GM19239 (cell line): Measurements from ENCODE around the gene CNFN.

ENCODE experiments used
- DNase-seq: peaks from one replicate; pipeline ENCODE4 v3.0.0; 2011; ENCODE audit warnings: low spot score; ENCODE audit not compliant: insufficient read length
- FAIRE-seq: peaks from 2 replicates; lab custom pipeline; 2011; peaks lifted over from hg19 to GRCh38; lab: Jason Lieb, UNC

Gene CNFN

DNA sequence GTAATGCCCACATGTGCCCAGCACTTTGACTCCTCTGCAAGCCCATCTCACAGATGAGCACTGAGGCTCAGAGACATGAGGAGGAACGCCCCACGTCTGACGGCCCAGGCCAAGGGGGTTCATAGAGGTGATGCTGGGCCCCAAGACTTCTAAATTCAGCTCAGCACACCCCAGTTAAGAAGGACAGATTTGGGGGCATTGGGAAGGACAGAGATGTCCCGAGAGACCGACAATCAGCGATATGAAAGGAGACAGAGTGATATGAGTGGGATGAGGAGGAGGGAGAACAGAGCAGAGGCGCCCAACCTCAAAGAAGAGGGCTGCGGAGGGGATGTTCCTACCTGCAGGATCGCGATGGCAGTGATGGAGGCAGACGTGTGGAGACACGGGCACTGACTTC lies at the start of gene CNFN:
CNFN (minus strand) TSS at position 399 of the 400 bp plus-strand sequence. CDS start 1,260 bp downstream, outside the sequence.
- FAIRE-seq (no peak), DNase-seq (no peak)

DNA sequence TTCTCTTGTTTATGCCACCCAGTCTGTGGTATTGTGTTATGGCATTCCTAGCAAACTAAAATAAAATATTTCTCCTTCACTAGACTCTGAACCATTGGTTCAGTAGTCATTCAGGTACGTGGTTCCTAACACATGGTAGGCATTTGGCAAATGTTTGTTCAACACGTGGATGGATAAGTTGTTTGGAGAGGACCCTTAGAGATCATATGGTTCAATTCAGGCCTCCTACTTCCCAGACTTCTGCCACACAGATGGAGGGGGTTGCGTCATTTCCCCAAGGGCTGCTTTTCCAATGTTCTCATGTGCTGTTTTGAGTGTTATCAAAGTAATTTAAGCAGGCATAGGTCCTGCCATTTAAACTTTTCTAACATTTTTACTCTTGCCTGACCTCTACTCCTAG lies 45.9 kb upstream of the CNFN start:
- FAIRE-seq (no peak), DNase-seq (no peak)

DNA sequence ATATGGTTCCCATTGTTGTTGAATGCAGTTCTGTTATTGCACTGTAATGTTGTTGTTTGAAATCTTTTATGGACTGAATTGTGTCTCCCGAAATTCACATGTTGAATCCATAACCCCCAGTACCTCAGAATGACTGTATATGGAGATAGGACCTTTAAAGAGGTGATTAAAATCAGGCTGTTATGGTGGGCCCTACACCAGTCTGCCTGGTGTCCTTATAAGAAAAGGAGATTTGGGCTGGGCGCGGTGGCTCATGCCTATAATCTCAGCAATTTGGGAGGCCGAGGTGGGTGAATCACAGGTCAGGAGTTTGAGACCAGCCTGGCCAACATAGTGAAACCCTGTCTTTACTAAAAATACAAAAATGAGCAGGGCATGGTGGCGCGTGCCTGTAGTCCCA lies 45.2 kb upstream of the CNFN start:
- DNase-seq (no peak), FAIRE-seq (no peak)

DNA sequence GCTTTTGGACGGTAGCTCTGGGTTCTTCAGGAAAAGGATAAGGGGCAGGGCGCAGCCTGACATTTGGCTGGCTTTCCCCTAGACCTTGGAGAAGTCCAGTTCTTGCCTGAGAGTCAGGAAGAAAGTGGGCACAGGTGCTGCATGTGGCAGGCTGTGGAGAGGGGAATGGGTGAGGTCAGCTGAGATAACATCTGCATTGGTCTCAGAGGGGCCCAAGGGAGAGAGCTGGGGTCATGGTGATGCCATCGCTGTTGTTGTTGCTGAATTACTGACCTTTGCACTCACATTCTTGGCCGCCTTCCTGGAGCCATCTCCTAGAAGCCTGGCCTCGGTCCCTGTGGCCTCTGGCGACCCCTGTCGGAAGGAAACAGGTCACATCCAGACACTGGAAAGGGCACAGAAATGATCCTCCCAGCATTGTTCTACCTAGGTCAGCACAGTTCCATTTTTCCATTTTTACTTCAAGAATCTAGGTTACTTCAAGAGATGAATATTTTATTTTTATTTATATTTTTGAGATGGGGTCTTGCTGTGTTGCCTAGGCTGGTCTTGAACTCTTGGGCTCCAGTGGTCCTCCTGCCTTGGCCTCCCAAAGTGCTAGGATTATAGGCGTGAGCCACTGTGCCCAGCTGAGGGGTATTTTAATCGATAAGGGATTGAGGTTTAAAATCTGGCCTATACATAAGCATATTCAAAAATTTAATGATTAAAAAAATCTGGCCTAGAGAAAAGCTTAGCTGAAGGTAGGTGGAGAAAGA lies 43.6 kb upstream of the CNFN start:
- no peak for DNase-seq
- peak; percentile 86 for FAIRE-seq

GRCh38 chr19:42431486-42431885 lies 41.4 kb upstream of the CNFN start:
- no peak for FAIRE-seq
- DNase-seq = no peak

DNA sequence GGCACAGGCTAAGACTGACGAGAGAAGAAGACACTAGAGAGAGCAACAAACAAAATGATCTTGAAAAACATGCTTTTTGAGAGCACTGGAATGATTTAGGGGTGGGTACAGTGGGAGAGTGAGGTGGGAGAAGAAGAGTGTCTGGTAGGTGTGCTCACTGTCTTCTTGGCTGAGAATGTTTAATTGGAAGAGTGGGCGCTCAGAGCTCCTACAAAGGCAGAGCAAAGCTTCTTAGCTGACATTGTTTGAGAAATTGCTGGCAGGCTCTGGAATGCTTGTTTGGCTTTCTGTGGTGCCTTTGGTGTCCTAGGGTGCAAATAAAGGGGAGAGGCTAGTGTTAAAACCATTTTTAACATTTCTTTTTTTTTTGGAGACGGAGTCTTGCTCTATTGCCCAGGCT lies 38.6 kb upstream of the CNFN start:
- DNase-seq (no peak), FAIRE-seq (no peak)

DNA sequence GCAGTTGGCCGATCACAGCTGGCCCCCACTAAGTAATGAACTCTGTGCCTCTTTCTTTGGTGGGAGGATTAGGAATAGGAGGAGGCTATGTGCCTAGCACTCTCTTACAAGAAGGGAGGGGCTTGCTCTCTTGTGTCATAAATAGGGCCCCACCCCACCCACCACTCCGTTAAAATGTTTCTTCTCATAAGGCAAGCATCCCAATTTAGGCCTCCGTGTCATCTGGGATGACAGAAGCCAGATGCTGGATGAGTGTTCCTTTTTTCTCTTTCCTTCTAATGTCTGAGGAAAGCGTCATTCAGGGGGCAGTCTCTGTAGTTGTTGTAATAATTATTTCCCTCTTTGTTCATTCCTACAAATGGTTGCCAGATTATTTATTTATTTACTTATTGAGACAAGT lies 37.2 kb upstream of the CNFN start, which contains the start of gene LIPE:
LIPE (minus strand) TSS at position 76 of the 400 bp plus-strand sequence. CDS start 239 bp downstream, outside the sequence.
- DNase-seq (no peak), FAIRE-seq (no peak)

DNA sequence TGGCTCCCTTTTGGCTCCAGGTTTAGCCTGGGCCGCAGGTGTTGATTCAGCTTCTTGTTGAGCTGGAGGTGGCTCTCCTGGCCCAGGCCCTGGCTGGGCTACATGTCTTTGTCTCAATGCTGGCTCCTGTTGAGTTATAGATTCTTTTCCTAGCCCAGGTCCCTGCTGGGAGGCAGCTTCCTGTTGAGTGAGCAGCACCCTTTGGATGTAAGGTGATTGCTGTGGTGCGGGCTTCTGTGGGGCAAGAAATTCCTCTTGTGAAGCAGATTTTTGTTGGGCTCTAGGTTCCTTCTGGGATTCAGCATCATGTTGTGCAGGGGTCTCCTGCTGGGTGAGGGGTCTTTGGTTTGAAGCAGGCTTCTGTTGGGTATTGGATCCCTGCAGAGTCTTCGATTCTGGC lies 36.5 kb upstream of the CNFN start:
- no peak for DNase-seq
- FAIRE-seq = no peak

DNA sequence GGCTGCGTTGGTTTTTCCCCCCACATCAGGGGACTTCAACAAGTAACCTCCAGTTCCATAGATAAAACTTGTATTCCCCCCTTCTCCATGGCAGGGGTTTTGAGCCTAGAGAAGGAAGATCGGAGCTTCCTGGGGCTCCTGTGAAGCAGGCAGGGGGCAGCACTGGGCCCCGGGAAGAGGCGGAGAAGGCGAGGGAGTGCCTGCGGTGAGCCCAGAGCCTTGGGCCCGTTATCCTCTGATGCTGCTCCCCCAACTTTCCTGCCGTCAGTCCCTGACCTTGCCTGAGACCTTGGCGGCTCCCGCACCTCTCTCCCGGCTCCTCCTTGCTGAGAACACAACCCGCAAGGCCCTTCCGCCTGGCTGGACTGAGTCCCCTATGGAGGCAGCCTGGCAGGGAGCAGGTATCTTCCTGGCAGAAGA lies 34.6 kb upstream of the CNFN start:
- FAIRE-seq (no peak), DNase-seq (no peak)

DNA sequence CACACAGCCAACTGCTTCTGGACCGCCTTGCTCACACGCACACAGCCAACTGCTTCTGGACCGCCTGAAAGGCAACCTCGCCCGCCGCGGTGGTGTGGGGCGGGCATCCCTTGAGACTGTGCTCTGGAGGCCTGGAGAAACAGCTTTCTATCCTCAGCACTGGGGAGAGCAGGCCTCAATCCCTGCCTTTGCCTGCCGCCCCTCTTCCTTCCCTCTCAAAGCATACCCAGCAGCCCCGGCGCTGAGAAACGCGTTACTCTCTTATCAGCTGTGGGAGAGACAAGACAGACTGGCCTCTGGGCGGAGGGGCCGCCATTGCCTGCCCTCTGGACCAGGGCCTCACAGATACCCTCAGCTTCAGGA lies 34.2 kb upstream of the CNFN start:
- DNase-seq (no peak), FAIRE-seq (no peak)

DNA sequence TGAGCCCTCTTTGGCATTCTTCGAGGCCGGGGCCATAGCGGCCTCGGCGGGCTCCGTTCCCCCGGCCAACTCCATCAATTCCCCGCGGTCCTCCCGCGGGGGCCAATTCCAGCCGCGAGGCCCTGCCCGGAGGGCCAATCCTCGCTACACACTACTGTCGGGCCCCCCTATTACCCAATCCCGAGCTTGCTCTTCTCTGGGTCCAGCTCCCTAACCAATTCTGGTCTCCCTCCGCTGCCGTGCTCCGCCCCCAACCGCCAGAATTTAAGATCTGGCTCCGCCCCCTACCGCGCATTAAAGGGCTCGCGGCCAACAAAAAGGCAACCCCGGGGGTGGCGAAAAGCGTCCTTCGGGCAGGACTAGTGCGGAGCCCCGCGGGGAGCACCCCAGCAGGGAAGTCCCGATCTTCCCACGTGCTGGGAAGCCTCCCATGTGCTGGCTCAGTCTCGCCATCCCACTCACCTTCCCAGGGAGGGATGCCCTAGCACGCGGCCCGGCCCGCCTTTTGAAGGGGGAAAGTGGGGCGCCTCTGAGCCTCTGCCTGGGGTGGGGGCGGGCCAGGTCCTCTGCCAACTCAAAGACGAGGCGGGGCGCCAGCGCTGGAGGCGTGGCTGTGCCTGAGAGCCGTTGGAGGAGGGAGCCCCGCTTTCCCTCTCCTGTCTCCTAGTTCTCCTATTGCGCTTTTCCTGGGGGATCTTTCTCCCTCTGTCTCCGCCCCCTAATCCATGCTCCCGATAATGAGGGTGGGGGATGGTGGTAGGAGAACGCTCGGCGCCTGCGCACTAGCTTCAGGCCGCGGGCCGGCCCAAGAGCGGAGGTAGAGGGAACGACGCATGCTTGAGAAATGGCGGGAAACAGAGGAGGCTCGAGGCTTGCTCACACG lies 33.6 kb upstream of the CNFN start:
- FAIRE-seq (peak; percentile 92), DNase-seq (peak; percentile 95)

DNA sequence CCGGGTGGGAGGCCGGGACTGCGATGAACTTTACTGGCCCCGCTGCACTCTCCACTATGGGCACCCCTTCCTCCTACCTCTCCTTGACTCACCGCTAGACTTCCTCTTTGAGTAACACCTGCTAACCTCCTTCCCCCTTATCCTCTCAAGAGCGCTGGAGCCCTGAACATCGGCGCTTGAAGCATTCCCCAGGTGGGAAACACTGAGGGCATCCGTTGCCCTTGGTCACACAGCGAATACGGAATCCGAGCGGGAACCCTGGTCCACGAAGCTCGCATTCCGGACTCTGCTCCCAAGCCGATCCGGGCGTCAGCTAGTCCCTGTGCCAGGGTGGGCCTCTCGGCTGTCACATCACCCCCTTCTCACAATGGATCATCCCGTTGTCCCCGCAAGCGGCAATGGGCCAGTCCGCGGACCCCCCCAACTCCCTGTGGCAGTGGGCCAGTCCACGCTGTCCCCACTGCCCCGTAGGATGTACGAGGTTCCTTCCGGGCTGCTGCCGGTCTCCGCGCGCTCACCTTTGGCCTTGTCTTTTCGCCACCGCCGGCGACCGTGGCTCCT lies 32.9 kb upstream of the CNFN start:
- FAIRE-seq (peak; percentile 77), DNase-seq (no peak)

DNA sequence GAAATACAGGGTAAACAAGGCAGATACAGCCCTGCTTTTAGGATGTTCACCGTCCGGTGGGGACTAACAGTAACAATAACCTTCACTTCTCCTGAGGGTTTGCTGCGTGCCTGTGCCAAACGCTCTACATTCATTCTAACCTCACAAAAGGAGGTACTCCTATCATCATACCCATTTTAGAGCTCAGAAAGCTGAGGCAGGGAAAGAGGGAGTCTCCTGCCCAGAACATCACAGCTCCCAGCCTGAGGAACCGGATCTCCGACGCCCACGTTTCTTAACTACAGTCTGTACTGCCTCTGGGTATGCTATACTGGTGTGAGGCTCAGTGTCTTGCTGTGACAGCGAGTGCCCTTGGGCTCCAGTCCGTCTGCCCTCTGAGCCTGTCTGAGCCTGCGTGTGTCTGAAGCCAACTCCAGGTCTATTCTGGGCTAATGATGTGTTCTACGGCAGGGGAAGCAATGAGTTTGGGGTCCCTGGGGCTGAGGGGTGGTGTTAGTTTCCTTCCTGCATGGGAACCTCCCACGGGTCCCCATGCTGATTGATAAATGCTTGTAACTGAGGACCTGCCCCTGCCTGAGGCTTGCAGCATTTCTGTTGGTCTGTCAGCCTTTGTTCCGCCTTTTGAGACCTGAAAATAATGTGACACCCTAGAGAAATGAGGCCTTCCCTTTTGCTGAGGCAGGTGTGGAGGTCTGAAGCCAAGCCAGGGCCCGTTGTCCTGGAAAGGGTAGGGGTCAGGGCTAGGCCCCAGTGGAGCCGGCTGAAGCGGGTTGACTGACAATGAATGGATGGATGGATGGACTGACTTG lies 32.2 kb upstream of the CNFN start:
- DNase-seq = no peak
- FAIRE-seq = no peak

GRCh38 chr19:42421591-42422031 lies 31.5 kb upstream of the CNFN start:
- FAIRE-seq = no peak
- DNase-seq = no peak

DNA sequence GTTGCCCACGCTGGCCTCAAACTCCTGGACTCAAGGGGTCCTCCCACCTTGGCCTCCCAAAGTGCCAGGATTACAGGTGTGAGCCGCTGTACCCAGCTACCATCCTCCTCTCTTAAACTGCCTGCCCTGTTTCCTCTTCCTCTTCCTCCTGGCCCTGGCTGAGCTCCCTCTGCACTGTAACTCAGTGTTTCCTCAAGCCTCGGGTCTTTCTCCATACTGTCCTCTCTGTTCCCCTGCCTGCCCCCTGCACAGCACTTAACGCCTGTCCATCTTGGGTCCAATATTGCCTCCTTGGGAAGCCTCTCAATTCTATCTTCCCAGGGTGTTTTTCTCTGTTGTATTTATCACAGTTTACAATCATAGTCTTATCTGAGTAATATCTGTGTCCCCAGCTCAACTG lies 31.0 kb upstream of the CNFN start:
- FAIRE-seq (no peak), DNase-seq (no peak)

DNA sequence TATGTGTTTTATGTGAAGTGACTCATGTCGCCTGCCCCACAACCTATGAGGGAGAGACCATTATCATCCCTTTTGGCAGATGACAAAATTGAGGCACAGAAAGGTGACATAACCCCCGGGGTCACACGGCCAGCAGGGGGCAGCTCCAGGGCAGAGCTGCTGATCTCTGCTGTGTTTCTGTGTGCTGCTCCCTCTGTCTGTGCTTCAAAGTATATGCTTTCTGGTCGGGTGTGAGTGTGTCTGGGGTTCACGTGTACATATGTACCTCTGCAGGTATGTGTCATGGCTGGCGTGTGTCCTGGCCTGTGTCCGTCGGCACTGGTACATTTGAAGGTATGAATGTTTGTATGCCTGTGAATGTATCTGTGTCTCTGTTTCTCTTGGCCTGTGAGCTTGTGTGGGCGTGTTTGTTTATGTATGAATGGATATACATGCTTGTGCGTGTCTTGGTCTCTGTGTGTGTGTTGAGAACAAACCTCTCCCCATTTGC lies 30.0 kb upstream of the CNFN start:
- peak; percentile 88 for FAIRE-seq
- peak; percentile 85 for DNase-seq

DNA sequence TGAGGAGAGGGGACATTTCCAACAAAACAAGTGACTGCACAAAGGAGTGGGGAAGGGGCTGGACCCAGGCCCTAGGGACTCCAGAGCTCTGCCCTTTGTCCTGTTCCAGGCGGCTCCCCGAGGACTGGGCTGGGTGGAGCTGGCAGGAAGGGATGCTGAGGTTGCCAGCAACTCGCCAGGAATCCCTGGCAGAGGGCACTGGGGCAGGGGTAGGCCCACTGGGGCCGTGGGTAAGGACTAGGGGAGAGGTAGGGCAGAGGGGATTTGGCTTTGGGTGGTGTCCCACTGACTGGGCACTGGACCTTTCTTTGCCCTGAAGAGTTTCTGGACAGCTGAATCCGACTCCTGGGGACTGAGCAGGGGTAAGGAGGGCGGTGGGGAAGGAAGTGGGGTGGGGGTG lies 29.2 kb upstream of the CNFN start:
- no peak for DNase-seq
- no peak for FAIRE-seq

DNA sequence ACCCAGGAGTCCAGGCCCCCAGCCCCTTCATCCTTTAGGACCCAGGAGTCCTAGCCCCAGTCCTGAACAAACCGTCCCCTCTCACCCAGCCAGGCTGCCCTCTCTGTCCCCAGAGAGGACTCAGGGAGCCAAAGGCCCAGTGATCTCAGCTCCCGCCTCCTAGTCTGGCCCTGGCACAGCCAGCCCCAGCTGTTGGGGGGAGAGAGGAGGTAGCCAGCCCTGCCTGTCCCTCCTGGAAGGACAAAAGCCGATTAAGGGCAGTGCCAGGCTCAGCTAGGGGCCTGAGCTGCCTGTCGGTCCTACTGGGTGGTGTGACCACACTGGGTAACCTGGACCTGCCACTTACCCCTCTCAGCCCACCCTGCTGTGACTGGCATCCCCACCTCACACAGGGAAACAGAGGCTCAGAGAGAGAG lies 22.6 kb upstream of the CNFN start:
- no peak for DNase-seq
- no peak for FAIRE-seq

DNA sequence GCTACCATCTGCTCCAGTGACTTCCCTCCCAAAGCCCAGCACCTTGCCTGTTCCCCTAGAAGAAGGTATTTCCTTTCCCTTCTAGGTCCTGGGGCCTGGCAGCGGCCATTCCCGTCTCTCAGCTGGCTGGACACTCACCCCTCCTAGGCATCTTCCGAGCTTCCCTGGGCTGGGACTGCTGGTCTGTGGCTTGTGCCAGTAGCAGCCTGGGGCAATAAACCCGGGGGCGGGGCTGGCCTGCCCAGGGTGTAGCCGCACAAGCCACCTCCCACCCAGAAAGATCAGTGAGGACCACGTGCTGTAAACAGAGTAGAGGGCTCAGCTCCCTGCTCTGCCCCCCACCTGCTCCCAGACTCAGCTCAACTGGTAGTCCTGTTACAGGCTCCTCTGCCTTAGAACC lies 22.1 kb upstream of the CNFN start:
- no peak for FAIRE-seq
- DNase-seq = no peak

DNA sequence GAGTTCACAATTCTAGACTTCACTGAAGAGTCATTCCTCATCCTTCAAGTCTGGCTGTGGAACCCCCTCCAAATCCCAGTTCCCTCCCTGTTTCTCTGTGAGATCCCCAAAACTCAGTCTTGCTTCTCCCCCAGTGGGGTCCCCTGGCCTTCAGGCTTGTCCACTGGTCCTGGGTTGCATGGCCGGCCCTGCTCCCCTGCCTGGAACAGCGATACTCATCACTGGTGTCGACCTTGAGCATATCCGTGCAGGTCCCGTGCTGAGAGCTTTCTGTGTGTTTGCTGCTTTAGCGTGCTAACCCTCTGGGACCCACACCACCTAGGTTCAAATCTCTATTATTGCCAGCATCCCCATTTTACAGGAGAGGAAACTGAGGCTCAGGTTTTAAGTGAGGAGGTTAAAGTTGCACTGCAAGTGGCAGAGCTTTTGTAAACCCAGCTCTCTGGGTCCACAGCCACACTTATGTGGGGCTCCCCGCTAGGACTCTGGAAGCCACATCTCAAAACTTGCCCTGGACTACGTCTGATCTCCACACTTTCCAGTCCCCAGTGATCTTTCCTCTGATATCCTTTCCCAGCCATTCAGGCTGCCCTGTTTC lies 21.6 kb upstream of the CNFN start:
- FAIRE-seq (no peak), DNase-seq (no peak)
